ENCODE measurements around the gene DND1. TPM values are rescaled to one million over a fixed set of nuclear protein-coding genes. Genes with fewer than 3 reads are reported as not detected.

Gene DND1
- total RNA-seq, 6 experiments from 2014 or later = 0.27 to 1.4 (median 0.69) TPM

GRCh38 chr5:140637371-140638100 is 35.8 kb downstream of the DND1 start:
- WGBS (ENCODE audit: insufficient coverage, low coverage, low lambda C conversion rate, missing lambda C conversion rate) = 83% methylated on average over 10 of the region's 10 CpGs
- Histone ChIP-seq H3K4me1 (peaks cover 0 to 32% (median 15%) of the 10 kb centered on the region in 4 donors), H3K27ac (peak overlapping the region in 1 of 3 donors; percentile 89), H3K4me3 (no peak overlapping the region), H3K9me3 (no peaks in the 10 kb centered on the region), H3K36me3 (peaks cover 0 to 5% (median 0%) of the 10 kb centered on the region in 4 donors), H3K27me3 (no peaks in the 10 kb centered on the region)
- DNase-seq = no peak
- intact Hi-C loops (cut with DNase I) = loop anchor here (10.0 kb wide), 1 partner anchor 73 kb away; the partner anchor contains the start of genes APBB3 (in 2 of the 2) and SLC35A4 (in 2 of the 2)
- TF ChIP-seq POLR2A (IDR thresholded peaks at IDR 0.05) (no peak), CTCF (IDR thresholded peaks at IDR 0.05) (no peak)
- no peak for ATAC-seq

GRCh38 chr5:140635291-140636257 is 37.8 kb downstream of the DND1 start:
- 72% methylated on average over 2 of the region's 8 CpGs for WGBS (ENCODE audit: insufficient coverage, low coverage, low lambda C conversion rate, missing lambda C conversion rate)
- ATAC-seq (no peak), DNase-seq (no peak)
- intact Hi-C loops (cut with DNase I) = loop anchor here (10.0 kb wide), 1 partner anchor 71 kb away; the partner anchor contains the start of genes APBB3 (in 2 of the 2) and SLC35A4 (in 2 of the 2)
- no peak overlapping the region for H3K4me3 ChIP-seq
- H3K27me3 ChIP-seq = no peaks in the 10 kb centered on the region
- no peaks in the 10 kb centered on the region for H3K9me3 ChIP-seq
- H3K27ac ChIP-seq = peak overlapping the region; percentile 80 to 94 (median 91)
- no peak for TF ChIP-seq POLR2A (IDR thresholded peaks at IDR 0.05)
- TF ChIP-seq CTCF (IDR thresholded peaks at IDR 0.05) = no peak
- H3K4me1 ChIP-seq = peaks cover 0 to 35% (median 11%) of the 10 kb centered on the region in 4 donors
- no peaks in the 10 kb centered on the region for H3K36me3 ChIP-seq

- DNase-seq = no peak
- peaks cover 0 to 27% (median 11%) of the 10 kb centered on the region in 4 donors for H3K4me1 ChIP-seq
- H3K4me3 ChIP-seq = peak overlapping the region in 1 of 3 donors; percentile 72
- WGBS (ENCODE audit: insufficient coverage, low coverage, low lambda C conversion rate, missing lambda C conversion rate) = 19% methylated on average over 3 of the region's 3 CpGs
- no peaks in the 10 kb centered on the region for H3K9me3 ChIP-seq
- no peaks in the 10 kb centered on the region for H3K27me3 ChIP-seq
- no peaks in the 10 kb centered on the region for H3K36me3 ChIP-seq
- peak overlapping the region; percentile 80 to 94 (median 91) for H3K27ac ChIP-seq
- TF ChIP-seq CTCF (IDR thresholded peaks at IDR 0.05) = no peak
- peak; percentile 40 for TF ChIP-seq POLR2A (IDR thresholded peaks at IDR 0.05)
- intact Hi-C loops (cut with DNase I) = loop anchor here (10.0 kb wide), 1 partner anchor 69 kb away; the partner anchor contains the start of genes APBB3 (in 2 of the 2) and SLC35A4 (in 2 of the 2)
- peak; percentile 13 to 38 (median 26) for ATAC-seq
Measured at GRCh38 chr5:140634103-140634502, 39.3 kb downstream of the DND1 start.

GRCh38 chr5:140633501-140633900 is 39.9 kb downstream of the DND1 start:
- peak in 1 of 3 donors; percentile 30 for DNase-seq
- Histone ChIP-seq H3K9me3 (no peaks in the 10 kb centered on the region), H3K27ac (peak overlapping the region; percentile 80 to 94 (median 91)), H3K36me3 (no peaks in the 10 kb centered on the region), H3K4me1 (peaks cover 0 to 25% (median 9%) of the 10 kb centered on the region in 4 donors), H3K4me3 (peak overlapping the region in 2 of 3 donors; percentile 69 to 72), H3K27me3 (no peaks in the 10 kb centered on the region)
- no peak for ATAC-seq
- TF ChIP-seq CTCF (IDR thresholded peaks at IDR 0.05) (no peak), POLR2A (IDR thresholded peaks at IDR 0.05) (no peak)
- WGBS (ENCODE audit: insufficient coverage, low coverage, low lambda C conversion rate, missing lambda C conversion rate) = 61% methylated on average over 2 of the region's 2 CpGs
- intact Hi-C loops (cut with DNase I) = loop anchor here (10.0 kb wide), 1 partner anchor 69 kb away; the partner anchor contains the start of genes APBB3 (in 2 of the 2) and SLC35A4 (in 2 of the 2)

All from right lobe of liver (tissue), 6 donors.